ENCODE results near the gene TBC1D8.

DNA sequence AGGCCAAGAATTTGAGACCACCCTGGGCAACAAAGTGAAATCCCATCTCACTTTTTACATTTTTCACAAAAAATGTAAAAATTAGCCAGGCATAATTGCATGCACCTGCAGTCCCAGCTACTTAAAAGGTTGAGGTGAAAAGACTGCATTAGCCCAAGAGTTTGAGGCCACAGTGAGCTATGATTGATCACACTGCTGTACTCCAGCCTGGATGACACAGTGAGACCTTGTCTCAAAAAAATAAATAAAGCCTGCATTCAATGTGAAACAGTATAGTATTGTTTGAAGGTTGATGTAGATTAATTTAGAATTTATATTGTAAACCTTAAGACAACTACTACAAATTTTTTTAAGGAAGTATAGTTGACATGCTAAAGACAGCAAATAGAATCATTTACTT is 53.5 kb downstream of the TBC1D8 start:
- TF ChIP-seq SRF (IDR thresholded peaks at IDR 0.05; ENCODE audit: low read depth, low read length) (no peak), KAT2B (IDR thresholded peaks at IDR 0.05; ENCODE audit: borderline replicate concordance, low read depth, low read length) (no peak), MAZ (IDR thresholded peaks at IDR 0.05; ENCODE audit: borderline replicate concordance, low read depth, low read length) (no peak), MAZ (CRISPR knock-in tag; IDR thresholded peaks at IDR 0.05; ENCODE audit: low read depth) (no peak), ZNF317 (CRISPR knock-in tag; IDR thresholded peaks at IDR 0.05) (no peak), CBX5 (CRISPR knock-in tag; IDR thresholded peaks at IDR 0.05; ENCODE audit: borderline replicate concordance) (no peak), RFXANK (CRISPR knock-in tag; IDR thresholded peaks at IDR 0.05) (no peak), CEBPB (IDR thresholded peaks at IDR 0.05; ENCODE audit: borderline replicate concordance, low read depth, low read length) (no peak), ZBTB7B (CRISPR knock-in tag; IDR thresholded peaks at IDR 0.05) (no peak)
- TF ChIP-seq, protein P1, sequence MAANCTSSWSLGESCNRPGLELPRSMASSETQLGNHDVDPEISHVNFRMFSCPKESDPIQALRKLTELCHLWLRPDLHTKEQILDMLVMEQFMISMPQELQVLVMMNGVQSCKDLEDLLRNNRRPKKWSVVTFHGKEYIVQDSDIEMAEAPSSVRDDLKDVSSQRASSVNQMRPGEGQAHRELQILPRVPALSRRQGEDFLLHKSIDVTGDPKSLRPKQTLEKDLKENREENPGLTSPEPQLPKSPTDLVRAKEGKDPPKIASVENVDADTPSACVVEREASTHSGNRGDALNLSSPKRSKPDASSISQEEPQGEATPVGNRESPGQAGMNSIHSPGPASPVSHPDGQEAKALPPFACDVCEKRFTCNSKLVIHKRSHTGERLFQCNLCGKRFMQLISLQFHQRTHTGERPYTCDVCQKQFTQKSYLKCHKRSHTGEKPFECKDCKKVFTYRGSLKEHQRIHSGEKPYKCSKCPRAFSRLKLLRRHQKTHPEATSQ (CRISPR knock-in tag; IDR thresholded peaks at IDR 0.05; ENCODE audit: borderline replicate concordance): no peak
- TF ChIP-seq, protein P2, sequence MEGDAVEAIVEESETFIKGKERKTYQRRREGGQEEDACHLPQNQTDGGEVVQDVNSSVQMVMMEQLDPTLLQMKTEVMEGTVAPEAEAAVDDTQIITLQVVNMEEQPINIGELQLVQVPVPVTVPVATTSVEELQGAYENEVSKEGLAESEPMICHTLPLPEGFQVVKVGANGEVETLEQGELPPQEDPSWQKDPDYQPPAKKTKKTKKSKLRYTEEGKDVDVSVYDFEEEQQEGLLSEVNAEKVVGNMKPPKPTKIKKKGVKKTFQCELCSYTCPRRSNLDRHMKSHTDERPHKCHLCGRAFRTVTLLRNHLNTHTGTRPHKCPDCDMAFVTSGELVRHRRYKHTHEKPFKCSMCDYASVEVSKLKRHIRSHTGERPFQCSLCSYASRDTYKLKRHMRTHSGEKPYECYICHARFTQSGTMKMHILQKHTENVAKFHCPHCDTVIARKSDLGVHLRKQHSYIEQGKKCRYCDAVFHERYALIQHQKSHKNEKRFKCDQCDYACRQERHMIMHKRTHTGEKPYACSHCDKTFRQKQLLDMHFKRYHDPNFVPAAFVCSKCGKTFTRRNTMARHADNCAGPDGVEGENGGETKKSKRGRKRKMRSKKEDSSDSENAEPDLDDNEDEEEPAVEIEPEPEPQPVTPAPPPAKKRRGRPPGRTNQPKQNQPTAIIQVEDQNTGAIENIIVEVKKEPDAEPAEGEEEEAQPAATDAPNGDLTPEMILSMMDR (CRISPR knock-in tag; IDR thresholded peaks at IDR 0.05): no peak
- TF ChIP-seq, protein P3, sequence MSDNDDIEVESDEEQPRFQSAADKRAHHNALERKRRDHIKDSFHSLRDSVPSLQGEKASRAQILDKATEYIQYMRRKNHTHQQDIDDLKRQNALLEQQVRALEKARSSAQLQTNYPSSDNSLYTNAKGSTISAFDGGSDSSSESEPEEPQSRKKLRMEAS (IDR thresholded peaks at IDR 0.05): no peak
- TF ChIP-seq, protein P4, sequence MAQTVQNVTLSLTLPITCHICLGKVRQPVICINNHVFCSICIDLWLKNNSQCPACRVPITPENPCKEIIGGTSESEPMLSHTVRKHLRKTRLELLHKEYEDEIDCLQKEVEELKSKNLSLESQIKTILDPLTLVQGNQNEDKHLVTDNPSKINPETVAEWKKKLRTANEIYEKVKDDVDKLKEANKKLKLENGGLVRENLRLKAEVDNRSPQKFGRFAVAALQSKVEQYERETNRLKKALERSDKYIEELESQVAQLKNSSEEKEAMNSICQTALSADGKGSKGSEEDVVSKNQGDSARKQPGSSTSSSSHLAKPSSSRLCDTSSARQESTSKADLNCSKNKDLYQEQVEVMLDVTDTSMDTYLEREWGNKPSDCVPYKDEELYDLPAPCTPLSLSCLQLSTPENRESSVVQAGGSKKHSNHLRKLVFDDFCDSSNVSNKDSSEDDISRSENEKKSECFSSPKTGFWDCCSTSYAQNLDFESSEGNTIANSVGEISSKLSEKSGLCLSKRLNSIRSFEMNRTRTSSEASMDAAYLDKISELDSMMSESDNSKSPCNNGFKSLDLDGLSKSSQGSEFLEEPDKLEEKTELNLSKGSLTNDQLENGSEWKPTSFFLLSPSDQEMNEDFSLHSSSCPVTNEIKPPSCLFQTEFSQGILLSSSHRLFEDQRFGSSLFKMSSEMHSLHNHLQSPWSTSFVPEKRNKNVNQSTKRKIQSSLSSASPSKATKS (CRISPR knock-in tag; IDR thresholded peaks at IDR 0.05): no peak

Data from HepG2 (cell line).